Uterus (tissue), 2 donors: ENCODE results near the gene STPG4.

Experiments
- POLR2A ChIP-seq, 2 donors: fragments of 450-650 bp; IDR thresholded peaks; one replicate each; pipeline ENCODE4 v1.6.1; 2016; ENCODE audit warnings: antibody characterized with exemption in 2 of 2, mild to moderate bottlenecking in 1 of 2, moderate library complexity in 1 of 2
- TF ChIP-seq, protein P1 (sequence below), 4 experiments: fragments of 200-600 bp in 2 of 4; fragments of 450-650 bp in 2 of 4; sonication (generic) in 2 of 4; IDR thresholded peaks; one replicate each; pipeline ENCODE4 v1.5.1; 2016 to 2019; ENCODE audit warnings: antibody characterized with exemption in 4 of 4, mild to moderate bottlenecking in 2 of 4, moderate library complexity in 1 of 4

DNA sequence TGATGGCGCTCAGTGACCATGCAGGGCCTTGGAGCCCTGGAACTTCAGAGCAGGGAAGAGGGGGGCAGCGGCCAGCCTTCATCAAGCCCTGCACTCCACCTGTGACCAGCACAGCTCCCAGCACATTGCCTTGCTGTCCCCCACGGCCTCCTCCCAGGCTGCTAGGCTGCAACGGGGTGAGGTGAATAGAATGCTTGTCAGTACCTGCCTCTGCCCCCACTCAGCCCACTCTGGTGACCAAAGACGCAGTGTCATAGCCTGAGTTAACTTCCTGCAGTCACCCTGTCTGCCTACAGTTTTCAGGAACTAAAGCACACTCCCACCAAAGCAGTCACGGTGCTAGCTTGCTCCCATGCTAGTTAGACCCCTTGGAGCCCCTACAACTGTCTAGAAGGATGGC, 72.1 kb downstream of the STPG4 start:
- TF ChIP-seq, protein P1, sequence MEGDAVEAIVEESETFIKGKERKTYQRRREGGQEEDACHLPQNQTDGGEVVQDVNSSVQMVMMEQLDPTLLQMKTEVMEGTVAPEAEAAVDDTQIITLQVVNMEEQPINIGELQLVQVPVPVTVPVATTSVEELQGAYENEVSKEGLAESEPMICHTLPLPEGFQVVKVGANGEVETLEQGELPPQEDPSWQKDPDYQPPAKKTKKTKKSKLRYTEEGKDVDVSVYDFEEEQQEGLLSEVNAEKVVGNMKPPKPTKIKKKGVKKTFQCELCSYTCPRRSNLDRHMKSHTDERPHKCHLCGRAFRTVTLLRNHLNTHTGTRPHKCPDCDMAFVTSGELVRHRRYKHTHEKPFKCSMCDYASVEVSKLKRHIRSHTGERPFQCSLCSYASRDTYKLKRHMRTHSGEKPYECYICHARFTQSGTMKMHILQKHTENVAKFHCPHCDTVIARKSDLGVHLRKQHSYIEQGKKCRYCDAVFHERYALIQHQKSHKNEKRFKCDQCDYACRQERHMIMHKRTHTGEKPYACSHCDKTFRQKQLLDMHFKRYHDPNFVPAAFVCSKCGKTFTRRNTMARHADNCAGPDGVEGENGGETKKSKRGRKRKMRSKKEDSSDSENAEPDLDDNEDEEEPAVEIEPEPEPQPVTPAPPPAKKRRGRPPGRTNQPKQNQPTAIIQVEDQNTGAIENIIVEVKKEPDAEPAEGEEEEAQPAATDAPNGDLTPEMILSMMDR (IDR thresholded peaks at IDR 0.05) = no peak
- TF ChIP-seq POLR2A (IDR thresholded peaks at IDR 0.05) = no peak
